GM06990 (cell line): ENCODE measurements around the gene CLIC5.

Experiments
- DNase-seq: peaks from one replicate; pipeline ENCODE4 v3.0.0-alpha.2; 2011; ENCODE audit not compliant: insufficient read length; ENCODE audit errors: extremely low read depth
- H3K27me3 ChIP-seq: replicated peaks from 2 replicates; pipeline ENCODE4 v1.6.0; 2011; ENCODE audit warnings: low read length; ENCODE audit not compliant: control insufficient read depth, insufficient read depth
- H3K36me3 ChIP-seq: 2 replicates; pipeline ENCODE4 v1.5.1; 2011; ENCODE audit warnings: low read length; ENCODE audit not compliant: control insufficient read depth, insufficient read depth
- H3K4me3 ChIP-seq: replicated peaks from 2 replicates; pipeline ENCODE4 v1.5.1; 2011; ENCODE audit warnings: low read depth, mild to moderate bottlenecking, control low read depth, low read length
- CTCF ChIP-seq: IDR thresholded peaks from 2 replicates; pipeline ENCODE4 v1.5.1; 2011; ENCODE audit warnings: low read length, control low read depth, mild to moderate bottlenecking, inconsistent platforms; ENCODE audit not compliant: insufficient read depth, poor library complexity, severe bottlenecking

CLIC5 gene

GRCh38 chr6:45924763-45925342, 90.8 kb downstream of the CLIC5 start:
- no peaks in the 10 kb centered on the region for H3K27me3 ChIP-seq
- no peak for TF ChIP-seq CTCF
- H3K4me3 ChIP-seq = no peak overlapping the region
- DNase-seq = no peak
- no peaks in the 10 kb centered on the region for H3K36me3 ChIP-seq

- Histone ChIP-seq H3K27me3 (no peaks in the 10 kb centered on the region), H3K4me3 (no peak overlapping the region), H3K36me3 (no peaks in the 10 kb centered on the region)
- no peak for TF ChIP-seq CTCF
- peak; percentile 37 for DNase-seq
Measured at GRCh38 chr6:45923831-45924391, 91.7 kb downstream of the CLIC5 start.

- no peak for DNase-seq
- H3K27me3 ChIP-seq = no peaks in the 10 kb centered on the region
- no peaks in the 10 kb centered on the region for H3K36me3 ChIP-seq
- no peak overlapping the region for H3K4me3 ChIP-seq
- peak; percentile 89 for TF ChIP-seq CTCF
Measured at GRCh38 chr6:45922728-45923351, 92.8 kb downstream of the CLIC5 start.

- no peak for TF ChIP-seq CTCF
- no peak for DNase-seq
- H3K4me3 ChIP-seq = no peak overlapping the region
- no peaks in the 10 kb centered on the region for H3K27me3 ChIP-seq
- no peaks in the 10 kb centered on the region for H3K36me3 ChIP-seq
Measured at GRCh38 chr6:45921691-45922281, 93.9 kb downstream of the CLIC5 start.

- peak; percentile 59 for DNase-seq
- Histone ChIP-seq H3K27me3 (no peaks in the 10 kb centered on the region), H3K36me3 (no peaks in the 10 kb centered on the region), H3K4me3 (no peak overlapping the region)
- TF ChIP-seq CTCF = no peak
Measured at GRCh38 chr6:45920819-45921511, 94.7 kb downstream of the CLIC5 start.
